Loucy (cell line): ENCODE results near the gene RPL19.
"Not testable (repeated sequence)": the region's sequence is repeated elsewhere in the genome, so short reads cannot be mapped to it uniquely, and the experiment has no call there.

Experiments
- H2AFZ ChIP-seq: fragments of 200-600 bp; sonication (generic); 2 replicates; pipeline ENCODE4 v1.6.0; 2016; ENCODE audit warnings: antibody characterized with exemption, mild to moderate bottlenecking, low read length, moderate library complexity
- H3F3A ChIP-seq: fragments of 200-600 bp; 2 replicates; pipeline ENCODE4 v1.6.0; 2016; ENCODE audit warnings: antibody characterized with exemption, low read depth, mild to moderate bottlenecking
- H3K27me3 ChIP-seq: fragments of 200-600 bp; sonication (generic); 2 replicates; pipeline ENCODE4 v1.6.1; 2014; ENCODE audit warnings: low read length, mild to moderate bottlenecking; ENCODE audit not compliant: insufficient read depth, poor library complexity, severe bottlenecking
- H3K36me3 ChIP-seq: fragments of 200-600 bp; sonication (generic); 2 replicates; pipeline ENCODE4 v1.6.1; 2016; ENCODE audit warnings: low read length; ENCODE audit not compliant: insufficient read depth
- H3K4me1 ChIP-seq: fragments of 200-600 bp; sonication (generic); 2 replicates; pipeline ENCODE4 v1.5.1; 2014; ENCODE audit warnings: low read length, mild to moderate bottlenecking; ENCODE audit not compliant: insufficient read depth, poor library complexity, severe bottlenecking
- H3K4me2 ChIP-seq: fragments of 200-600 bp; sonication (generic); 2 replicates; pipeline ENCODE4 v1.6.0; 2014; ENCODE audit warnings: antibody characterized with exemption, low read length, low read depth, mild to moderate bottlenecking; ENCODE audit not compliant: poor library complexity, severe bottlenecking
- H3K4me3 ChIP-seq: fragments of 200-600 bp; sonication (generic); 2 replicates; pipeline ENCODE4 v1.5.1; 2014; ENCODE audit warnings: low read length, mild to moderate bottlenecking, mixed read lengths; ENCODE audit not compliant: poor library complexity, severe bottlenecking
- H3K79me2 ChIP-seq: fragments of 200-600 bp; sonication (generic); 2 replicates; pipeline ENCODE4 v1.6.1; 2014; ENCODE audit warnings: low read length; ENCODE audit not compliant: insufficient read depth
- H3K9ac ChIP-seq: fragments of 200-600 bp; sonication (generic); 2 replicates; pipeline ENCODE4 v1.6.0; 2014; ENCODE audit warnings: mild to moderate bottlenecking, low read depth, low read length, moderate library complexity; ENCODE audit not compliant: poor library complexity, severe bottlenecking
- H3K9me2 ChIP-seq: fragments of 200-600 bp; sonication (generic); replicated peaks from 2 replicates; pipeline ENCODE4 v1.6.1; 2016; ENCODE audit warnings: low read depth, low read length, mixed read lengths
- H3K9me3 ChIP-seq: fragments of 200-600 bp; sonication (generic); 2 replicates; pipeline ENCODE4 v1.6.1; 2014; ENCODE audit warnings: mild to moderate bottlenecking, antibody characterized with exemption, low read length, low read depth; ENCODE audit not compliant: insufficient read depth
- H4K20me1 ChIP-seq: fragments of 200-600 bp; sonication (generic); 2 replicates; pipeline ENCODE4 v1.6.0; 2014; ENCODE audit warnings: antibody characterized with exemption, low read length, mild to moderate bottlenecking; ENCODE audit not compliant: insufficient read depth, poor library complexity, severe bottlenecking
- EZH2phosphoT487 ChIP-seq: fragments of 200-600 bp; IDR thresholded peaks from 2 replicates; pipeline ENCODE4 v1.6.1; 2018; ENCODE audit warnings: antibody characterized with exemption, mild to moderate bottlenecking, moderate library complexity, borderline replicate concordance
- TF ChIP-seq, protein P1 (sequence below): fragments of 200-600 bp; sonication (generic); conservative IDR thresholded peaks from 2 replicates; pipeline ENCODE4 v1.5.1; 2014; ENCODE audit warnings: mild to moderate bottlenecking, antibody characterized with exemption, low read length

RPL19 gene

DNA sequence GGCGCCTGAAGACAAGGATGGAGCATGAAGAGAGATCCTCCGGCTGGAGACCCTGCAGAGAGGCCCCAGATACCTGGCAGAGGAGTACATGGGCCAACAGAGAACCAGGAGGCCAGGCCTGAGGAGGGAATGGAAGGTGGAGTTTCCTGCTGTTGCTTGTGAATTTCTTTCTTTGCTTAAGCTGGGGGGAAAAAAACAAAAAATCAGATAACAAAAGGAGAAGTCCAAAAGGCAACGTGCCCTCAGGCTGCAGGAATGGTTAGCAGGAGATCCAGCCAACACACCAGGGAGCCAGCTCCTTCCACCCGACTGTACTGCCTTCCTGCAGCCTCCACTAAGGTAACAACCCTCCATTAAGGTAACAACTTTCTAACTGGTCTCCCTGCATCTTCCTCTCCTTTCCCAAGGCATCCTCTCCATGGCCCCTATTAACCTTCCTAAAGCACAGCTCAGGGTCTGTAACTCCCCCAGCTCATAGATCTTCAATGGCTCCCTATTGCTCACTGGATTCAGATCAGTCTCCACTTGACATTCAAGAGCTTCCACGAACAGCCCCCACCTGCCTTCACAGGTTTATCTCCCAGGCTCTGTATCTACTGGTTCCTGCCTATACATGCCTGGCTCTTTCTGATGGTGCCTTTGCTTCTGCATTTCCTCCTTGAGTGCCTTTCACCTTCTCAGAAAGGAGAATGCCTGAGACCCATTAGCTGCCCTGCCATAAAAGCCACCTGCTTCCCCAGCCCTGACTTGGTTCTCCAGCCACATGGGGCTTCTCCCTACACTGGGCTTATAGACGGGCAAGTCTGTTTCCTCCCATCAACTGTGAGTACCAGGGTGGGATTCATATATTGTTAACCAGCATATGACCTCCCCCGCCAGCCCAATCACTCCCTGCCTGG lies 33.4 kb upstream of the RPL19 start:
- H3K9me2 ChIP-seq, result no peaks in the 10 kb centered on the region
- H3K9me3 ChIP-seq, result no peaks in the 10 kb centered on the region
- H3K4me2 ChIP-seq, result peak overlapping the region; percentile 84
- H3K4me3 ChIP-seq, result peak overlapping the region; percentile 64
- H3K36me3 ChIP-seq, result no peaks in the 10 kb centered on the region
- TF ChIP-seq, protein P1, sequence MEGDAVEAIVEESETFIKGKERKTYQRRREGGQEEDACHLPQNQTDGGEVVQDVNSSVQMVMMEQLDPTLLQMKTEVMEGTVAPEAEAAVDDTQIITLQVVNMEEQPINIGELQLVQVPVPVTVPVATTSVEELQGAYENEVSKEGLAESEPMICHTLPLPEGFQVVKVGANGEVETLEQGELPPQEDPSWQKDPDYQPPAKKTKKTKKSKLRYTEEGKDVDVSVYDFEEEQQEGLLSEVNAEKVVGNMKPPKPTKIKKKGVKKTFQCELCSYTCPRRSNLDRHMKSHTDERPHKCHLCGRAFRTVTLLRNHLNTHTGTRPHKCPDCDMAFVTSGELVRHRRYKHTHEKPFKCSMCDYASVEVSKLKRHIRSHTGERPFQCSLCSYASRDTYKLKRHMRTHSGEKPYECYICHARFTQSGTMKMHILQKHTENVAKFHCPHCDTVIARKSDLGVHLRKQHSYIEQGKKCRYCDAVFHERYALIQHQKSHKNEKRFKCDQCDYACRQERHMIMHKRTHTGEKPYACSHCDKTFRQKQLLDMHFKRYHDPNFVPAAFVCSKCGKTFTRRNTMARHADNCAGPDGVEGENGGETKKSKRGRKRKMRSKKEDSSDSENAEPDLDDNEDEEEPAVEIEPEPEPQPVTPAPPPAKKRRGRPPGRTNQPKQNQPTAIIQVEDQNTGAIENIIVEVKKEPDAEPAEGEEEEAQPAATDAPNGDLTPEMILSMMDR, result no peak
- TF ChIP-seq EZH2phosphoT487, result no peak
- peaks cover 15% of the 10 kb centered on the region for H3F3A ChIP-seq
- H4K20me1 ChIP-seq, result no peaks in the 10 kb centered on the region
- H3K4me1 ChIP-seq, result peaks cover 61% of the 10 kb centered on the region
- H3K79me2 ChIP-seq, result no peaks in the 10 kb centered on the region
- no peak overlapping the region for H2AFZ ChIP-seq
- peak overlapping the region; percentile 72 for H3K9ac ChIP-seq
- H3K27me3 ChIP-seq, result no peaks in the 10 kb centered on the region

DNA sequence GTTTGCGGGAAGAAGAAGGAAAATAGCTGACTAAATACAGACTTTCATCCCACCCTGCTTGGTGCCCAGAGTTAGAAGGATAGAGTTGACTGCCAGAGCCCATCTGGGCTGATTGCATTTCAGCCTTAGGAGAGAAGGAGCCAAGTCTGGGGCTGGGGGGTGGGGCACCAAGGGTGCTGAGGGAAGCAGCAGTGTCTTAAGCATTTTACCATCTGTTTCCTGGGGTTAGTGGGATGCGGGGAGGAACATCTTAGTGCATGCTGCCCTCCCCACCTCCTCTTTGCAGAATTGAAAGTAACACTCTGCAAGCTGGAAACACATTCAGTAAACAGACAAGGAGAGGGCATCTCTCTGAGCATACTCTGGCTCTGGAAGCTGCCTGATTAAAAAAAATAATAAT lies 32.6 kb upstream of the RPL19 start:
- H3K4me1 ChIP-seq, result peaks cover 66% of the 10 kb centered on the region
- H3K36me3 ChIP-seq, result no peaks in the 10 kb centered on the region
- H3K27me3 ChIP-seq, result no peaks in the 10 kb centered on the region
- peak overlapping the region; percentile 64 for H3K4me3 ChIP-seq
- peak overlapping the region; percentile 84 for H3K4me2 ChIP-seq
- H2AFZ ChIP-seq, result no peak overlapping the region
- H3F3A ChIP-seq, result peaks cover 15% of the 10 kb centered on the region
- no peaks in the 10 kb centered on the region for H3K9me3 ChIP-seq
- no peaks in the 10 kb centered on the region for H4K20me1 ChIP-seq
- TF ChIP-seq, protein P1, result no peak
- TF ChIP-seq EZH2phosphoT487, result no peak
- H3K79me2 ChIP-seq, result no peaks in the 10 kb centered on the region
- H3K9me2 ChIP-seq, result no peaks in the 10 kb centered on the region
- peak overlapping the region; percentile 72 for H3K9ac ChIP-seq

DNA sequence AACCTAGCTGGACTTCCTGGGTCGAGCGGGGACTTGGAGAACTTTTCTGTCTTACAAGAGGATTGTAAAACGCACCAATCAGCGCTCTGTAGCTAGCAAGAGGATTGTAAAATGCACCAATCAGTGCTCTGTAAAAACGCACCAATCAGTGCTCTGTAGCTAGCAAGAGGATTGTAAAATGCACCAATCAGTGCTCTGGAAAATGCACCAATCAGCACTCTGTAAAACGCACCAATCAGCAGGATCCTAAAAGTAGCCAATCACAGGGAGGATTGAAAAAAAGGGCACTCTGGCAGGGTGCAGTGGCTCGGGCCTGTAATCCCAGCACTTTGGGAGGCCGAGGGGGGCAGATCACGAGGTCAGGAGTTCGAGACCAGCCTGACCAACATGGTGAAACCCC lies 31.6 kb upstream of the RPL19 start:
- peak overlapping the region; percentile 72 for H3K9ac ChIP-seq
- H3K9me3 ChIP-seq, H3K27me3 ChIP-seq, H3K36me3 ChIP-seq, H2AFZ ChIP-seq, H3K9me2 ChIP-seq, H3K79me2 ChIP-seq, H4K20me1 ChIP-seq: not testable (repeated sequence)
- peaks cover 76% of the 10 kb centered on the region for H3K4me1 ChIP-seq
- H3K4me3 ChIP-seq, result peak overlapping the region; percentile 64
- peaks cover 15% of the 10 kb centered on the region for H3F3A ChIP-seq
- peak overlapping the region; percentile 84 for H3K4me2 ChIP-seq

DNA sequence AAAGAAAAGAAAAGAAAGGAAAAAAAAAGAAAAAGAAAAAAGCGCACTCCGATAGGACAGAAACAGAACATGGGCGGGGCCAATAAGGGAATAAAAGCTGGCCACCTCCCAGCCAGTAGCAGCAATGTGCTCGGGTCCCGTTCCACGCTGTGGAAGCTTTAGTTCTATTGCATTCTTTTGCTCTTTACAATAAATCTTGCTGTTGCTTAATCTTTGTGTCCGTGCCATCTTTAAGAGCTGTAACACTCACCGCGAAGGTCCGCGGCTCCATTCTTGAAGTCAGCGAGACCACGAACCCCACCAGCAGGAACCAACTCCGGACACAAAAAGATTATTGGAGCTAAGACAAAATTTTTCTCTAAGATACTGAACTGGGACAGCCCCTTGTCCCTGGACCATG lies 31.0 kb upstream of the RPL19 start:
- H3K4me2 ChIP-seq, result no peak overlapping the region
- no peak for TF ChIP-seq EZH2phosphoT487
- TF ChIP-seq, protein P1, result no peak

More for the DNA sequence above, 31.0 kb upstream of the RPL19 start:
- Histone ChIP-seq H3K79me2 (no peaks in the 10 kb centered on the region), H3K9me2 (no peaks in the 10 kb centered on the region), H3K9ac (peak overlapping the region; percentile 59), H3F3A (peaks cover 15% of the 10 kb centered on the region), H2AFZ (no peak overlapping the region), H4K20me1 (no peaks in the 10 kb centered on the region), H3K9me3 (no peaks in the 10 kb centered on the region), H3K27me3 (no peaks in the 10 kb centered on the region), H3K36me3 (no peaks in the 10 kb centered on the region), H3K4me1 (peaks cover 82% of the 10 kb centered on the region), H3K4me3 (no peak overlapping the region)
